NCI-H2107 treated with DMSO at 0.1 percent for 48 hours (cell line): Measurements from ENCODE around the gene NCOA1.

Experiments used
- DNase-seq: peaks from one replicate; lab custom pipeline; 2025; ENCODE audit not compliant: unreplicated experiment; lab: John Stamatoyannopoulos, UW

The NCOA1 gene

GRCh38 chr2:24819442-24820174, 328.6 kb downstream of the NCOA1 start:
- DNase-seq: no peak

- no peak for DNase-seq
Observed at GRCh38 chr2:24820175-24820513, 329.1 kb downstream of the NCOA1 start.
